Stimulated activated CD8-positive, alpha-beta memory T cell treated with anti-CD3 and anti-CD28 coated beads, Interleukin-7, amount 100 ng/mL, for 24 hours (primary cell): ENCODE results near the gene TSPAN2.

Experiments used
- DNase-seq: peaks from one replicate; pipeline ENCODE4 v3.0.0-alpha.2; 2020; ENCODE audit warnings: low read depth

TSPAN2 gene

GRCh38 chr1:115074839-115075534 is 14.3 kb downstream of the TSPAN2 start:
- DNase-seq, result no peak

- no peak for DNase-seq
These were observed 15.8 kb downstream of the TSPAN2 start for GRCh38 chr1:115073298-115074087.

- no peak for DNase-seq
These were observed 18.2 kb downstream of the TSPAN2 start for GRCh38 chr1:115071012-115071664.

GRCh38 chr1:115069659-115070308 is 19.5 kb downstream of the TSPAN2 start:
- no peak for DNase-seq

GRCh38 chr1:115068826-115069585 is 20.3 kb downstream of the TSPAN2 start:
- DNase-seq, result no peak

- DNase-seq, result no peak
These were observed 22.0 kb downstream of the TSPAN2 start for GRCh38 chr1:115067161-115067859.

GRCh38 chr1:115065021-115065420 is 24.3 kb downstream of the TSPAN2 start:
- DNase-seq, result no peak

- no peak for DNase-seq
These were observed 24.8 kb downstream of the TSPAN2 start for GRCh38 chr1:115064461-115064860.

GRCh38 chr1:115063228-115063901 is 25.9 kb downstream of the TSPAN2 start:
- no peak for DNase-seq

- DNase-seq, result peak; percentile 73
These were observed 26.7 kb downstream of the TSPAN2 start for GRCh38 chr1:115062542-115063004.

GRCh38 chr1:115060501-115060900 is 28.8 kb downstream of the TSPAN2 start:
- DNase-seq, result no peak

- no peak for DNase-seq
These were observed 30.0 kb downstream of the TSPAN2 start for GRCh38 chr1:115059316-115059715.

- DNase-seq, result no peak
These were observed 31.5 kb downstream of the TSPAN2 start for GRCh38 chr1:115057661-115058254.

GRCh38 chr1:115056395-115056798 is 32.9 kb downstream of the TSPAN2 start:
- DNase-seq, result no peak

- DNase-seq, result peak; percentile 19
These were observed 36.7 kb downstream of the TSPAN2 start for GRCh38 chr1:115052454-115053083.

- DNase-seq, result no peak
These were observed 37.5 kb downstream of the TSPAN2 start for GRCh38 chr1:115051850-115052249.

GRCh38 chr1:115046751-115047150 is 42.6 kb downstream of the TSPAN2 start:
- no peak for DNase-seq

- no peak for DNase-seq
These were observed 47.6 kb downstream of the TSPAN2 start for GRCh38 chr1:115041654-115042053.

- no peak for DNase-seq
These were observed 48.8 kb downstream of the TSPAN2 start for GRCh38 chr1:115040501-115040900.
